ENCODE measurements around the gene MAPKAP1.

The MAPKAP1 gene

DNA sequence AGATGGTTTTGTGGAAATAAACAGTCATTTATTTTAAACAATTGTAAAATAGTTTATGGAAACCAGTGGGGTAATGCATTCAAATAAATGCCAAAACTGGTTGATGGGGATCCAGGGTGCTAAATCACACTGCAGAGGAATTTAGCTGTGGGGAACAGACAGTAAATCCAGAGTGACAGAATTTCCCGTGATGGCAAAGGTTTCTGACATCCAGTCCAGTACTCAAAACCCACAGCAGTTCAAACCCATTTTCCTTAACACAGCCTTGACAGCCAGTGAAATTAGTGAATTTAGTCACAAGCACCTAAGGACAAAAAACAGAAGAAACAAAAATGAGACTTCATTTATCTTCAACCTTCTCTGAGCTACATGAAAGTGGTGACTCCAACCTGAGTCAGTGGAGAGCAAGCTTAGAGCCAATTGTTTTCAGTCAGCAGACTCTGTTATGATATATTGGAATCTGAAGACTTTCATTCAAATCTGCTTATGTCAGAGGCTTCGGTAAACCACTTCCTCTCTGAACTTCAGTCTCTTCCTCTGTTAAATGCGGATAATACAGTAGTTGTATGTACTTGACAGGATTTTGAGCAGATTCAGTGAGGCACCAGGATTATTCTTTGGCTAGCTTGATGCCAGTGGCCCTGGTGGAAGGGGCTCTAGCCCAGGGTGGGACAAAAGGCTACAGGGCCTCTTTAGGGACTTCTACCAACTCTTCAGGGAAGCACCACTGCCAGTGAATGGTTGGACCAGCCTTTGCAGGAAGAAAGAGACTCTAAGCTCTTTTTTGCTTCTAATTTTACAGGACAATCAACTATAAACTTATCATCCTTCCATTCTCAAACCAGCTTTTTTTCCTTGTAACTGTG, 185.3 kb downstream of the MAPKAP1 start:
- TF ChIP-seq SPI1 (IDR thresholded peaks at IDR 0.05; ENCODE audit: borderline replicate concordance, low read depth) (peak; percentile 87), GABPA (IDR thresholded peaks at IDR 0.05; ENCODE audit: low read depth) (no peak), REST (IDR thresholded peaks at IDR 0.05; ENCODE audit: insufficient replicate concordance, low read depth) (no peak), POLR2AphosphoS5 (IDR thresholded peaks at IDR 0.05; ENCODE audit: low read depth) (no peak), CTCF (IDR thresholded peaks at IDR 0.05; ENCODE audit: insufficient read depth, low read length) (no peak)
- no peak overlapping the region for H3K27ac ChIP-seq (replicated peaks)
- H3K4me3 ChIP-seq (replicated peaks; ENCODE audit: insufficient read depth, low read length) = no peak overlapping the region

GRCh38 chr9:125519734-125520133, 187.3 kb downstream of the MAPKAP1 start:
- no peak for DNase-seq (ENCODE audit: low read depth in 1 of 2, low spot score in 1 of 2)
- TF ChIP-seq GABPA (IDR thresholded peaks at IDR 0.05; ENCODE audit: low read depth) (no peak), REST (IDR thresholded peaks at IDR 0.05; ENCODE audit: insufficient replicate concordance, low read depth) (no peak), SPI1 (IDR thresholded peaks at IDR 0.05; ENCODE audit: borderline replicate concordance, low read depth) (no peak), POLR2AphosphoS5 (IDR thresholded peaks at IDR 0.05; ENCODE audit: low read depth) (no peak), CTCF (IDR thresholded peaks at IDR 0.05; ENCODE audit: insufficient read depth, low read length) (no peak)
- Histone ChIP-seq H3K27ac (replicated peaks) (no peak overlapping the region), H3K4me3 (replicated peaks; ENCODE audit: insufficient read depth, low read length) (no peak overlapping the region), H3K27me3 (ENCODE audit: insufficient read depth, poor library complexity, severe bottlenecking) (no peaks in the 10 kb centered on the region)

More for the DNA sequence above, 185.3 kb downstream of the MAPKAP1 start:
- peak in 1 of 2 experiments; percentile 12 for DNase-seq (ENCODE audit: low read depth in 1 of 2, low spot score in 1 of 2)
- no peaks in the 10 kb centered on the region for H3K27me3 ChIP-seq (ENCODE audit: insufficient read depth, poor library complexity, severe bottlenecking)

GRCh38 chr9:125517577-125517976, 189.4 kb downstream of the MAPKAP1 start:
- no peak for TF ChIP-seq GABPA (IDR thresholded peaks at IDR 0.05; ENCODE audit: low read depth)
- TF ChIP-seq CTCF (IDR thresholded peaks at IDR 0.05; ENCODE audit: insufficient read depth, low read length) = no peak
- no peak for TF ChIP-seq REST (IDR thresholded peaks at IDR 0.05; ENCODE audit: insufficient replicate concordance, low read depth)
- no peak for TF ChIP-seq POLR2AphosphoS5 (IDR thresholded peaks at IDR 0.05; ENCODE audit: low read depth)
- no peak for TF ChIP-seq SPI1 (IDR thresholded peaks at IDR 0.05; ENCODE audit: borderline replicate concordance, low read depth)
- Histone ChIP-seq H3K4me3 (replicated peaks; ENCODE audit: insufficient read depth, low read length) (no peak overlapping the region), H3K27ac (replicated peaks) (no peak overlapping the region), H3K27me3 (ENCODE audit: insufficient read depth, poor library complexity, severe bottlenecking) (no peaks in the 10 kb centered on the region)
- DNase-seq (ENCODE audit: low read depth in 1 of 2, low spot score in 1 of 2) = no peak

Measured in HL-60 (cell line).